Right lobe of liver (tissue), 6 donors: ENCODE measurements around the gene MARVELD3. TPM values are rescaled to one million over a fixed set of nuclear protein-coding genes. Genes with fewer than 3 reads are reported as not detected.
A peak's percentile ranks its signal among the peaks of the same experiment; 100 is the strongest.

ENCODE experiments used
- ATAC-seq, 4 donors: fragments of 200-7000 bp; cut with Tn5 transposase; one replicate each; pipeline ENCODE4 v1.9.1; 2020; ENCODE audit warnings: mild to moderate bottlenecking in 4 of 4, moderate library complexity in 4 of 4
- DNase-seq, 3 donors: peaks; one replicate each; pipeline ENCODE4 v3.0.0-alpha.2; 2020
- H3K27ac ChIP-seq, 3 donors: fragments of 200-600 bp; one replicate each; pipeline ENCODE4 v1.8.0; 2022
- H3K27me3 ChIP-seq, 2 donors: fragments of 200-600 bp; one replicate each; pipeline ENCODE4 v1.8.0; 2022
- H3K36me3 ChIP-seq, 4 donors: fragments of 200-600 bp; sonication (generic) in 1 of 4; one replicate each; pipeline versions ENCODE4 v1.5.1 to v1.8.0; 2017 to 2022; ENCODE audit warnings: control low read depth in 1 of 4
- H3K4me1 ChIP-seq, 4 donors: fragments of 200-600 bp; sonication (generic) in 1 of 4; one replicate each; pipeline versions ENCODE4 v1.5.1 to v1.8.0; 2017 to 2022; ENCODE audit warnings: control low read depth in 1 of 4
- H3K4me3 ChIP-seq, 3 donors: fragments of 200-600 bp; one replicate each; pipeline ENCODE4 v1.8.0; 2022
- H3K9me3 ChIP-seq, 4 donors: fragments of 200-600 bp; sonication (generic) in 1 of 4; one replicate each; pipeline versions ENCODE4 v1.5.1 to v1.8.0; 2017 to 2022; ENCODE audit warnings: control low read depth in 1 of 4
- CTCF ChIP-seq, 4 donors: fragments of 200-600 bp in 3 of 4; fragments of 450-650 bp in 1 of 4; IDR thresholded peaks; one replicate each; pipeline versions ENCODE4 v1.5.1 to v1.8.0; 2016 to 2022; ENCODE audit warnings: antibody characterized with exemption in 4 of 4, mild to moderate bottlenecking in 2 of 4
- POLR2A ChIP-seq: fragments of 450-650 bp; IDR thresholded peaks from one replicate; pipeline ENCODE4 v1.6.1; 2017; ENCODE audit warnings: antibody characterized with exemption, mild to moderate bottlenecking
- WGBS: methylation state at CpG from one replicate; pipeline ENCODE4 v1.1.6; 2018; ENCODE audit warnings: low coverage, low lambda C conversion rate; ENCODE audit not compliant: insufficient coverage; ENCODE audit errors: missing lambda C conversion rate; 5-methylcytosine and 5-hydroxymethylcytosine counted together
- intact Hi-C, 2 donors: fragments of 100-400 bp; cut with DNase I; formaldehyde crosslinking; loops; one replicate each; pipeline versions ENCODE4 v1.11.2 to v1.14.1; 2022
- total RNA-seq, 6 experiments: library from RNA; depleted of rRNA in 2 of 6; stranded (reverse); fragments of >200 nt in 2 of 6; fragmentation: NEBNext Ultra II Directional in 3 of 6; extraction: Animal tissue kit (Norgen Biotek cat#: 25700) in 3 of 6; gene quantifications; one replicate each; pipeline versions ENCODE4 v1.1.0 to v1.2.4, GENCODE V29; 2016 to 2023
- donor health status: DM: no; HTN: yes; CAD: no.
- donor health status: DM: no; HTN: no; CAD: no.
- donor health status: DM: no; HTN: no; CAD: no.
- donor health status: DM: no; HTN: yes; CAD: no.
- donor health status: DM: no; HTN: yes; CAD: no.

Gene MARVELD3
- total RNA-seq, 6 experiments from 2014 or later: 4.4 to 9.2 (median 5.6) TPM

GRCh38 chr16:71627731-71628181 is 1.8 kb downstream of the MARVELD3 start:
- no peaks in the 10 kb centered on the region for H3K9me3 ChIP-seq
- H3K27ac ChIP-seq: no peak overlapping the region
- no peak for ATAC-seq
- H3K27me3 ChIP-seq: no peaks in the 10 kb centered on the region
- 90% methylated on average over 2 of the region's 7 CpGs for WGBS
- intact Hi-C loops: no loop called here
- H3K4me1 ChIP-seq: peaks cover 0 to 15% (median 0%) of the 10 kb centered on the region in 4 donors
- no peaks in the 10 kb centered on the region for H3K36me3 ChIP-seq
- TF ChIP-seq POLR2A (no peak), CTCF (IDR thresholded peaks at IDR 0.05) (no peak)
- DNase-seq: no peak
- H3K4me3 ChIP-seq: no peak overlapping the region

- ATAC-seq (peak in 2 of 4 donors; percentile 9 to 20), DNase-seq (no peak)
- WGBS: 48% methylated on average over 2 of the region's 5 CpGs
- Histone ChIP-seq H3K27me3 (no peaks in the 10 kb centered on the region), H3K4me3 (no peak overlapping the region), H3K27ac (no peak overlapping the region), H3K36me3 (no peaks in the 10 kb centered on the region), H3K9me3 (no peaks in the 10 kb centered on the region), H3K4me1 (peaks cover 0 to 6% (median 0%) of the 10 kb centered on the region in 4 donors)
- TF ChIP-seq POLR2A (no peak), CTCF (IDR thresholded peaks at IDR 0.05) (no peak)
- intact Hi-C loops: no loop called here
Observed at GRCh38 chr16:71628810-71629209, 2.8 kb downstream of the MARVELD3 start.

GRCh38 chr16:71629278-71630016 is 3.5 kb downstream of the MARVELD3 start:
- Histone ChIP-seq H3K9me3 (no peaks in the 10 kb centered on the region), H3K27me3 (no peaks in the 10 kb centered on the region), H3K4me1 (peaks cover 0 to 4% (median 0%) of the 10 kb centered on the region in 4 donors), H3K4me3 (no peak overlapping the region), H3K27ac (no peak overlapping the region), H3K36me3 (no peaks in the 10 kb centered on the region)
- WGBS: 62% methylated on average over 2 of the region's 11 CpGs
- ATAC-seq (no peak), DNase-seq (no peak)
- TF ChIP-seq POLR2A: no peak
- no peak for TF ChIP-seq CTCF (IDR thresholded peaks at IDR 0.05)
- intact Hi-C loops: no loop called here

GRCh38 chr16:71630808-71631207 is 4.8 kb downstream of the MARVELD3 start:
- 77% methylated on average over 4 of the region's 4 CpGs for WGBS
- intact Hi-C loops: no loop called here
- Histone ChIP-seq H3K36me3 (no peaks in the 10 kb centered on the region), H3K9me3 (no peaks in the 10 kb centered on the region), H3K4me3 (no peak overlapping the region), H3K4me1 (peaks cover 0 to 4% (median 0%) of the 10 kb centered on the region in 4 donors), H3K27me3 (no peaks in the 10 kb centered on the region), H3K27ac (no peak overlapping the region)
- DNase-seq: no peak
- no peak for ATAC-seq
- TF ChIP-seq POLR2A: no peak
- no peak for TF ChIP-seq CTCF (IDR thresholded peaks at IDR 0.05)
